Astrocyte of the hippocampus (primary cell): ENCODE data around the gene LAPTM4A.
"Not testable (repeated sequence)": the region's sequence is repeated elsewhere in the genome, so short reads cannot be mapped to it uniquely, and the experiment has no call there.

ENCODE experiments used
- DNase-seq: peaks from one replicate; pipeline ENCODE4 v3.0.0; 2011; ENCODE audit warnings: low read depth, low spot score

The LAPTM4A gene

DNA sequence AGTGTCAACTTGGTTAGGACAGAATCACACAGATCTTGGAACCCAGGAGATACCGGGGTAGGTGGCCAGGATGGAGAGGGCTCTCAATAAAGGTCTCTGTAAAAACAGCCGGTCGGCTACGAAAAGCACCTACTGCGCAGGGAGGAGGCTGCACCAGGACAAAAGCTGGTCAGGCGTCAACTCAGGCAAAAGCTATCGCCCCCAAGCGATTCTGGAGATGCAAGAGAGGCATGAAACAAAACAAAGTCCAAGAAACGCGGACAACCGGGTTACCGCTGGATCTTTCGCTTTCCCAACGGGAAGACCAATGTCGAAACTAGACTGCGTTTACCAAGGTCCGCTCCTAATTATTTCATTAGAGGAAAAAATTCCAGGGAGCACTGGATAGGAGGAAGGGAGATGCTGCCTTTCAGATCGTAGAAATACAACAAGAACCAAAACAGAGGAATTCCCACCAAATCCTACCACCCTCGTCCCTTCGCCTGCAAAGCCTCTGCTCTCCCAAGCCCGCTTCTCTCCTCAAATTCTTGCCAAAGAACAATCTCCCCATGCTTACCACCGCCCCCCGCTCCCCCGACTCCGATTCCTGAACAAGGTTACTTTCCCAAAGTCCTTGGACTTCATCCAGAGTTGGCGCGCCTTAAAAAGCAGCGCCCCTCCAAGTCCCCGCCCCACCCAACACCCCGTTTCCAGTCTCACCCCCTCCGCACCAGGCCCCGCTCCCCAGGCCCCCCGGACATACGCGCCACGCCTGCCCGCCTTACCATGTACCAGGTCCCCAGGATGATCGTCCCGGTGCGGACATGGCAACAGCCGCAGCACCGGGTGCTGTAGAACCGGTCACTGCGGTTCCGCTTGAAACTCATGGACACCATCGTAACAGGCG, 539 bp downstream of the LAPTM4A start:
- peak; percentile 78 for DNase-seq

DNA sequence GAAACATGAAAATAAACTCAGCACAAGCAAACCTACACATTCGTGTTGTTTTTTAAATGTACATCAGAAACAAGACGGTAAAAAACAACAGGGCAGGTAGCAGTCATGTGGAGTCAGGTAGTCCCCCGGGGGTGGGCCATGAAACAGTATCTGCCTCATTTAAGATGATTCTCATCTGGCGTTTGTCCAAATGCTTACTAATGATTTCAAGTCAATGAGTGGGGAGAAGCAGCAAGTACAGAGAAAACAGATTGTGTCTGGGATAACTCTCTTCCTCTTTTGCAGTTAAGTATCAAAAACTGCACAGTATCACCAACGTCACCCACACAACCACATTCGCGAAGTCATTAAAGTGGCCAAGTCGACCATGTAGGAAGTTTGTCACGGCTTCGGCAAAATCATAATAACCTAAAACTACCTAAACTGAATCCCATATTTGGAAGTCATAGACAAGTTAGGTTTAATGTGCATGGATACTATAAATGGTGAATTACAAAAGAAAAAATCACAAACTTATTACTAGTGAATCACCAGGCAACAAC, 1.3 kb downstream of the LAPTM4A start:
- peak; percentile 68 for DNase-seq

DNA sequence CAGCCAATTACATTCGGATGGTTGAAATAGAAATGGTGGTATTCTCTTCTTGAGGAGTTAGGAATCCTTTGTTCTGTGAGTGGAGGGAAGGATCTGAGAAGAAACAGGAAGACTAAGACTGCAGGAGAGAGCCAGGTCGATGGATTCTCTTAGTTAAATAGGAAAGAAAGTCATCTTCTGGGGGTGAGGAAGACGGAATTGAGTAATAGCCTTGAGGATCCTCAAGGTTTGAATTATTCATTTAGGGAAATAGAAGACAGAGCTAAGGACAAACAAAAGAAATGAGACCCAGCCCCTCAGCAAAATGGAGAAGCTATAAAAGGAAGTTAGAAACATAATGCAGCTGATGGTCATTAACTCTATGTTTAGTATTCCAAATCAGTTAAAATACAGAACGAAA, 1.8 kb downstream of the LAPTM4A start:
- DNase-seq = peak; percentile 46

DNA sequence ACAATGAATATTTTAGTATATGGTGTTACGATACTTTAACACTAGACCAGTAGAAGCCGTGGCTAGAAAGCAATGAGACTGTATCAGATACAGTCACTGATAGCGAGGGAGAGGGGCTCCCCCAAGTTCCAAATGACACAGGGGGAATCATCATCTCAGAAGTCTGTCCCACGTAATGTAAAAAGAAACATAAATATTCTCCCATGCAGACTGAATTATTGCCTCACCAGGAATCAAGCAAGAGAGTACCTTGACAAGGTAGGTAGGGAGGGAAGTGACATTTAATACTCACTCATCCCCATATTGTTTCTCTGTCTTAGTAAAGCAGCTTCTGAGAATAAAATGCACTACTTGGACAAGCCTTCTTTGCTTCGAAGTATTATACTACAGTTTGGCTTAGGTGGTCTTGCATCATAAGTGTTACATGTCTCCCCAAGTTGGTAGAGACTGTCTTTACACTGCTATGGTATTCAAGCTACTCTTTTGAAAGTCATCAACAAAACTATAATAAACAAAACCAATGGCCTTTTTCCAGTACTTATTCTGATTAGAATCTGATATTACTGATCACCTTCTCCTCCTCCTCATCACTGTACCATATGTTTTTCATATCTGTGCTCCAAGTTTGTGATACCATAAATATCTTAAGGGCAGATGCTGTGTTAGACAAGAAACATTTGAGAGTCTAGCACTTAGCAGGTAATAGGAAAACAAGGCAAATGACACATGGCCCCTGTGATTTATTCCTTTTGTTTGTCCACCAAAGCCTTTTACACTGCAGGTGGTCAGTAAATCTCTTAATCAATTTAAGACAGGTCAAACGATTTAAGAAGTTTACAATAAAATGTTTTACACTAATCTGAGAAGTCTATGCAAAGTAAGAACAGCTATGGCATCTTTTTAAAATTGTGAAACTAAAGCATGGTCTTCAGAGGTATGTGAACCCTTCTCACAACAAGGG, 2.7 kb downstream of the LAPTM4A start:
- DNase-seq = no peak

DNA sequence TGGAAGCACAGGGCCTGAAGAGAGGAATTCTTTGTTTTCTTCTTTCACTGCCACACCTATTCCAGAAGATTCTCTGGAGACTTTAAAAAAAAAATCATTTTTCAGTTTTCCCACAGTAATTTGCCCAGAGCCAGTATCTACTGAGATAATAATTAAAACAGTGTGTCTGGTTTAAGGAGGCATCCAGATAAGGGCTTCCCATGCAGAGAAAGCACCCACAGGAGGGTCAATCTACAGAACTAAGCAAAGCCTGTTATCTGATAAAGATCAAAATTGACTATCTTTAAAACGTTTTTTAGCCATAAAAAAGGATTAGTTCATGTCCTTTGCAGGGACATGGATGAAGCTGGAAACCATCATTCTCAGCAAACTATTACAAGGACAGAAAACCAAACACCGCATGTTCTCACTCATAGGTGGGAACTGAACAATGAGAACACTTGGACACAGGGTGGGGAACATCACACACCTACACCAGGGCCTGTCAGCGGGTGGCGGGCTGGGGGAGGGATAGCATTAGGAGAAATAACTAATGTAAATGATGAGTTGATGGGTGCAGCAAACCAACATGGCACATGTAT, 5.6 kb downstream of the LAPTM4A start:
- DNase-seq = not testable (repeated sequence)

DNA sequence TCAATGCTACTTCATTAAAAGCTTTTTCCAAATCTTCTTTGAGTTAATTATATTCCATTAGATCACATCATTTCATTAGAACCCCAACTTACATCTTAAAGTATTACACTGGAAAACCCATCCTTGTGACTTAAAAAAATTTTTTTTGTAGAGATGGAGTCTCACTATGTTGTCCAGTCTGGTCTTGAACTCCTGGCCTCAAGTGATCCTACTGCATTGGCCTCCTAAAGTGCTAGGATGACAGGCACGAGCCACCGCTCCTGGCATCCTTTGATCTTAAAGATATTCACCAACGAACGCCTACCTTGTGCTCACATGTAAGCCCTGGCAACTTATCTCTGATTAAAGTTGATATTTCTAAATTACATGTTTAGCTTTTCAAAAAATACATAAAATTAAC, 6.7 kb downstream of the LAPTM4A start:
- DNase-seq = no peak

DNA sequence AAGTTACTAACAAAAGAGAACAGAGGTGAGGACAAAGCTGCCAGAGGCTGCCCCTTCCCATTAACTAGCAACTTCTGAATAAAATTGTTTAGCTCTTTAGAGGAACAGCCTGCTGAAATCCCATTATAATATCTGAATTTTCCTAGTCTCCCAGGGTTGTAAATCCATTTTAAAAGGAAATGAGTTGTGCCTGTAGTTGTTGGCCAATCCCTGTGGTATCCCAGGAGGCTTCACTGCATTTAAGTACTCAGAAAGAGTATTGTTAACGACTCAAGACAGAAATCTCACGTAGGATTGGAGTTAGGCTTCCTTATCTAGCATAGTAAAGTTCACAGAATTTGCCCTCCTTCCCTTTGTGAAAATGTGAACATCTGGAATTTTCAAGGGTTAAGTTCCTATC, 8.9 kb downstream of the LAPTM4A start:
- no peak for DNase-seq

DNA sequence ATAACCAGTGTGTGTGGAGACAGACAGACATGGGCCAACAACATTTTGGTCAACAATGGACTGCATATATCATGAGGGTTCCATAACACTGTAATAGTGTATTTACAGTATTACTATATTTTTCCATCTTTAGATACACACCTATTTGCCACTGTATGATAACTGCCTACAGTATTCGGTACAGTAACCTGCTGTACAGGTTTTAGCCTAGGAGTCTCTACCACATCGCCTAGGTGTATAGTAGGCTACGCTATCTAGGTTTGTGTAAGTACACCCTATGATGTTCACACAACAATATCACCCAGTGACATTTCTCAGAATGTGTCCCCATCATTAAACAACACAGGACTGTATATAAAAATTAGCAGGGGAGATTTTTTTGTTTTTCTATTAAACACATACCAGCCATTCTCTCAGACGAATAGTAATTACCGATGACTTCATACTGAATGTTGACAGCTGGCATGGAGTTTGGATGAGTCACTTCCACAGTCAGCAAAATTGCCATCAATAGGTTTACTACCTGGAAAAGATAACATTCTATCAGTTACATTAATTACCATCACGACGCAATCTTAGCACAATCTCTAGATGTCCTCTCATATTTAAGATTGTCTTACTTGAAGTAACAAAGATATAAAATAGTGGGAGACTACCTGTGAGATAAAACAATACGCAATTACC, 10.8 kb downstream of the LAPTM4A start:
- DNase-seq = peak; percentile 72

DNA sequence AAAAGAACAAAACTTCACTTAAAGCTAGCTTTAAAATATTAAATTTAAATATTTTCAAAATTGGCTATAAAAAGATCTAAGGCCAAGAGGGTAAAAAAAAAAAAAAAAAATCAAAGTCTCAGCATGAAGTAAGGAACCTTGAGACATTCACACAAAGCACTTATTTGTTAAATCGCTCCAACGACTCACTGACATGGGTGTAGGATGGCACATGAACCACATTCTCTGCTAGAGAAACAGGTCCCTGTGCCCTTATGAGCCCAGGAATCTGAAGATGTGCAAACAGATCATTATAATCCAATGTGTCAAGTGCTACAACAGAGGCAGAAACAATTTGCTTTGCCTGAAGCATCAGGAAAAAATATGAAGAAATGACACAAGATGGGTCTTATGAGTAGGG, 13.8 kb downstream of the LAPTM4A start:
- DNase-seq = no peak

DNA sequence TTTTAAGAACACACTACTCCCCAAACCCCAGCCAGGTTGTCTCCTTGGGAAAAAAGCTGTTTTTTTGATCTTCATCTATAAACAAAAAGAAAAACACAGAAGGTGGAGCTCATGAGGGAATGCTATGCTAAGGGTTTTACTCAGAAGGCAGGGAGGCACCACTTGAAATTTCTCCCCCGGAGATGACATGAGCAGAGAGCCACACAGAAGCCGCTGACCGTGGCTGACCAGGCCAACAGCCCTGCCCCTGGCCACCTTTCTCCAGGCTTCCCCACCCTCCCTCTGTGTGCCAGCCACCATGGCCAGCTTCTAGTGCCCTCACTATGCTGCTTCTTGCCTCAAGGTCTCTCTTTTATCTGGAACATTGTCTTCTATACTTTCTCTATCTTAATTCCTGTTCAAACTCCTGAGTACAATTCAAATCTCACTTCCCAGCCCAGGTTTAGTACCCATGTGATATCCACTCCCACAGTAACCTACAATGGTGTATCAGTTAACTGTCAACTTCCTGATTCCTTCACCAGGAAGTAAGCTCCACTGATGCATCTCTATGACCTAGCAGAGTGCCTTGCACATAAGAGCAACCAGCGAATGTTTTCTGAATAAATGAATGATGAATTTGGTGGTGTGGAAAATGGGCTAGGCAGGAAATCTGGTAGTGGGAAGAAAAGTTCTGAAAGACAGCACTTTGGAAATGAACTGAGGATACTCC, 15.3 kb downstream of the LAPTM4A start:
- no peak for DNase-seq

DNA sequence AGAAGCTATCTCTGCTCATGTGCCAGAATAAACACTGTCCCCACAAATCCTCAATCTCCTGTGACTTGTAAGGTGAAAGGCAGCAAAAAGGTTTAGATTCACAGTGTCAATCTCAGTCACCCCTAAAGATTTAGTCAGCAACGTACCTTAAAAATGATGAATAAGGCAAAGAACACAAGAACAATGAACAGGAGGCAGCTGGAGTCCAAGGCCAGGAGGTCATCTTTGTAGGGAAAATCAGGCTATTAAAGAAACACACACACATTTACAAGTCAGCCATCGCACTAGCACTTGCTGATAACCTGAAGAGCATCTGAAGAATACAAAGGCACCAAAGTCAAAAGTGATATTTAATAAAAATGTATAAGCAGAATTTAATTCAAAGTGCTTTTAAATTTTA, 16.6 kb downstream of the LAPTM4A start:
- no peak for DNase-seq

DNA sequence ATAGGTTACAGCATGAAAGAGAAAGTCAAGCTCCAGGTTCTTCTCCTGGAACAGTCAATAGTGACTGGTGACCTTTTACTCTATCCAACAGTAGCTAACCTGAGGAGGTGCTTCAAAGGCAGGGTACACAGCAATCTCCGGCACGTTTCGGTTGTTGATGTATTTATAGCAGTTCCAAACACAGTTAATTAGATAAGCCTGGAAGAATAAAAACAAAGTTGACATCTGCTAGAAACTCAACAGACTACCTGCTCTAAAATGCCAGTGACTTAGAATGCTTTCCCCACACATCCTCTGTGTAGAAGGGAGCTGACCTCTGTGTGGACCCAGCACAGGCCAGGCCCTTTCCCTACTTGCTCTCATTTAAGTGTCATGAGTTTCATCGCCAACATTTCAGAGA, 17.2 kb downstream of the LAPTM4A start:
- DNase-seq = no peak

DNA sequence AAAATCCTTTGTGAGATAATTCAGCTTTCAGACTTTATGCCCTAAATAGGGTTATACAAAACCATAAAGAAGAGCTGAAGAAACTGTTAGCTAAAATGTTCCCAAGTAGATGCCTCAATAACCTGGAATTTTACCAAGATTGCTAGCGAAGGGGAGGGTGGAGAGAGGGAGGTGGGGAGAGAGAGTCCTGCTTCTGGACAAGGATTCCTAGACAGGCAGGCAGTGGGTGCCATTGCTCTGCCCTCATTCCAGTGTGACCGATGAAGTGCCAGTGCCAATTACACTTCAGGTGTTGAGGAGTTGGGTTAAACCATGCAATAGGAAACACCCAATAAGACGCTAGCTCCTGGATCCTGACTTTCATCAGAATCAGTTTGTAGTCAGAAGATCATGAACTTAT, 18.1 kb downstream of the LAPTM4A start:
- DNase-seq = no peak

DNA sequence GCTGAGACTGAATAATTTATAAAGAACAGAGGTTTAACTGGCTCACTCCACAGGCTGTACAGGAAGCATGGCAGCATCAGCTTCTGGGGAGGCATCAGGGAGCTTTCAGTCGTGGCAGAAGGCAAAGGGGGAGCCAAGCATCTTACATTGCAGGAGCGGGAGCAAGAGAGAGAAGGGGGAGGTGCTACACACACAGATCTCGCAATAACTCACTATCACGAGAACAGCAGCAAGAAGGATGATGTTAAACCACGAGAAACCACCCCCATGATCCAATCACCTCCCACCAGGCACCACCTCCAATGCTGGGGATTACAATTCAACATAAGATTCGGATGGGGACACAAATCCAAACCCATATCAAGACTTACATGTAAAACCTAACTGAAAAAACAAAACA, 21.2 kb downstream of the LAPTM4A start:
- DNase-seq = no peak

DNA sequence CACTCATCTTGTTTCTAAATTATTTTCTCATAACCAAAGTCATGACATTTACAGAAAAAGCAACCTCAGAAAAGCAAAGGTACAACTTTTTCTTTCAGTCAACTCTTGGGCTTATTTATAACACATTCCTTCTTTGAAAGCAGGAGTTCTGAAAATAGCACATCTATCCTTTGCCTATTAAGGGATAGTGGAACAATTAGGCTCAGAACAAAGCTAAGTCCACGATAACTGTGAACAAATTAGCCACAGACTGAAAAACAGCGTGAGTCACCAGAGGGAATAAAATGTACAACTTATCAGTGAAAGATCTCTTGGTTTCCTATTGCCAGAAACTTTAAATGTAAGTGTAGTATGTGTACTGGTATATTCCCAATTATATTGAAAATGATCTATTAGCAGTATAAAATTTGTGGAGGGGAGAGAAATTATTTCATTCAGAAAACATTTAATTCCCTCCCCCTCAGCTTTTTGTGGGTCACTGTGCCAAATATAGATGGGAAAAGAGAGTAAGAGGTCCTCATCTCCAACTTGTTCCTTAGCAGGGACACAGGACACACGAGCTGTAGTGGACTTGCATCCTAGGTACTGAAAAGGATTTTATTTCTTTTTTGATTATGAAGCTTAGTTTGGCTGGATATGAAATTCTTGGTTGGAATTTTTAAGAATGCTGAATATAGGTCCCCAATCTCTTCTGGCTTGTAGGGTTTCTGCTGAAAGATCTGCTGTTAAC, 23.6 kb downstream of the LAPTM4A start:
- peak; percentile 70 for DNase-seq

DNA sequence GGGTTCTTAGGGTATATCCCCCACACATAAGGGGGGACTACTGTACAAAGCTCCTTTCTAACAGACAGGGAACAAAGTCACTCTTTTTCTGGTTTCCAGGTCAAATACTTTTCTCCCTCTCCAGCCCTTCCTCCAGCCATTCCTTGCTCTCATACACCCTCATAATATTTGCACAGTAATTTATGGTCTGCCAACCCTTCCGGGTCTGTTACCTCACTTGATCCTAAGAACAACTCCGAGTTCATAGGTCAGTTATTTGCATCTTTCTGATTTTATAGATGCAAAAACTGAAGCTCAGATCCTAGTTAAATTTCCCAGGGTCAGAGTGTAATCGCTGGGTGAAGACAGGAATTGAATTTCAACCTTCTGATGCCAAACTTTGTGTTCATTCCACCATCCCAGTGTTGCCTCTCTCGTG, 24.2 kb downstream of the LAPTM4A start:
- no peak for DNase-seq

DNA sequence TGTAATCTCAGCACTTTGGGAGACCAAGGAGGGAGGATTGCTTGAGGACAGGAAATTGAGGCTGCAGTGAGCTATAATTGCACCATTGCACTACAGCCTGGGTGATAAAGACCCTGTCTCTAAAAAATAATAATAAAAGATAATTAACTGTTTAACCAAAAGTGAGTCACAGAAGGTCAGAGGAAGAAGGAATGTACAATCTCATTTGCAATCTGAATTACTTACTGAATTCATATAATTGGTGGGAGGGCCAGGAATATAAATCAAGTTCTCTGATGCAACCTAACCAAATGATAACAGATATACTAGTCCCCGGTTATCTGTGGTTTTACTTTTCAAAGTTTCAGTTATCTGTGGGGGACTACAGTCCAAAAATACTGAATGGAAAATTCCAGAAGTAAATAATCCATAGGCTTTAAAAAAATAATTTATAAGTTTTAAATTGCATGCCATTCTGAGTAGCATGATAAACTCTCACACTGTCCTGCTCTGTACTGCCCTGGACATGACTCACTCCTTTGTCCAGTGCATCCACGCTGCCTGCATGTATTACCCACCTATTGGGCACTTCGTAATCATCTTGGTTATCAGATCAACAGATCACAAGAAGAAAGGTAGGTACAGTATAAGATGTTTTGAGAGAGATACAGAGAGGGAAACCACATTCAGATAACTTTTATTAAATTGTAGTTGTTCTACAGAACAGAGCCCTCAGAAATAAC, 26.2 kb downstream of the LAPTM4A start:
- no peak for DNase-seq

DNA sequence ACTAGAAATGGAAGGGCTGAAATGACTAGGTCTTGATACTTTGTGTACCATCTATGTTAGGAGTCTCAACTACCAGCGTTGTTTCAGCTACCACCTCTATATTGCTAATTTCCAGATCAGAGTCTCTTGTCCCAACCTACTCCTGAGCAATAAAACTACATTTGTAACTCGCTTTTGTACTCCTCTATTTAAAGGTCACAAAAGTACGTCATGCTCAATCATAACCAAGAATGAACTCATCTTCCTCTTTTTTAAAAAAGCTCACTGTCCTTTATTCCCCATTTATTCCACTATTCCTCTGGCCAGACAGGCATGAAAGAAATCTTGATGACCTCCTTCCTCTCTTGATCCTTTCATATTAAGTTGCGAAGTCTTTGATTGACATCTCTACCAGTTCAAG, 27.7 kb downstream of the LAPTM4A start:
- no peak for DNase-seq

DNA sequence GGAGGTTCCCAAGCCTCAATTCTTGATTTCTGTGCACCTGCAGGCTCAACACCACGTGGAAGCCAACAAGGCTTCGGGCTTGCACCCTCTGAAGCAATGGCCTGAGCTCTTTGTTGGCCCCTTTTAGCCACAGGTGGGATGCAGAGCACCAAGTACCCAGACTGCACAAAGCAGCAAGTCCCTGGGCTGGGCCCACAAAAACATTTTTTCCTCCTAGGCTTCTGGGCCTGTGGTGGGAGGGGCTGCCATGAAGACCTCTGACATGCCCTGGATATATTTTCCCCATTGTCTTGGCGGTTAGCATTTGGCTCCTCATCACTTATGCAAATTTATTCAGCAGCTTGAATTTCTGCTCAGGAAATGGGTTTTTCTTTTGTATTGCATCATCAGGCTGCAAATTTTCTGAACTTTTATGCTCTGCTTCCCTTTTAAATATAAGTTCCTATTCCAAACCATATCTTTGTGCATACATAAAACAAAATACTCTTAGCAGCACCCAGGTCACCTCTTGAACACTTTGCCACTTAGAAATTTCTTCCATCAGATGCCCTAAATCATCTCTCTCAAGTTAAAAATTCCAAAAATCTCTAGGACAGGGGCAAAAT, 29.9 kb downstream of the LAPTM4A start:
- no peak for DNase-seq
